Muscle of back (tissue), 13 donors: ENCODE data around the gene RUNX2. TPM values are rescaled to one million over a fixed set of nuclear protein-coding genes. Genes with fewer than 3 reads are reported as not detected.
A peak's percentile ranks its signal among the peaks of the same experiment; 100 is the strongest.
"Not testable (repeated sequence)": the region's sequence is repeated elsewhere in the genome, so short reads cannot be mapped to it uniquely, and the experiment has no call there.

ENCODE experiments used
- DNase-seq, 3 donors: peaks; one replicate each; pipeline versions ENCODE4 v3.0.0 to v3.0.0-alpha.2; 2013
- long read RNA-seq, 9 donors: transcript quantifications; one replicate each; lab custom pipeline, GENCODE V29; 2026
- polyA plus RNA-seq, 10 donors: library from polyadenylated mRNA; unstranded; fragments of 120-200 nt; gene quantifications; one replicate each; pipeline ENCODE4 v1.2.1, GENCODE V29; 2013; ENCODE audit not compliant: insufficient read length in 10 of 10

Gene RUNX2
- polyA plus RNA-seq = 1 to 10 TPM in 5 of 10 donors, under 1 TPM in 5; 0.45 to 3.0 (median 0.83) TPM
- long read RNA-seq, donor 1 = 0 reads
- long read RNA-seq, donor 2 = 0 reads
- long read RNA-seq, donor 3 = 0 reads
- long read RNA-seq, donor 4 = 0 reads
- long read RNA-seq, donor 5 = 0 reads
- long read RNA-seq, donor 6, full-length matches to known transcripts = 1 of 1 reads
- long read RNA-seq, donor 6, partial matches to known transcripts = 0 of 1 reads
- long read RNA-seq, donor 6, other reads (novel, unspliced or antisense) = 0 of 1 reads
- long read RNA-seq, donor 7 = 0 reads
- long read RNA-seq, donor 8 = 0 reads
- long read RNA-seq, donor 9 = 0 reads

GRCh38 chr6:45327956-45328522 is at the start of gene RUNX2:
Gene RUNX2 (plus strand): TSS chr6:45328330. CDS start chr6:45328727, 397 bp downstream.
- peak; percentile 3 to 79 (median 11) for DNase-seq

- no peak for DNase-seq
These were observed 49.8 kb upstream of the RUNX2 start for GRCh38 chr6:45278367-45278766.

GRCh38 chr6:45286707-45287106 is 41.4 kb upstream of the RUNX2 start:
- not testable (repeated sequence) for DNase-seq

GRCh38 chr6:45289751-45290514 is 38.2 kb upstream of the RUNX2 start:
- no peak for DNase-seq

GRCh38 chr6:45293306-45293705 is 34.8 kb upstream of the RUNX2 start:
- DNase-seq = no peak

GRCh38 chr6:45294065-45294701 is 33.9 kb upstream of the RUNX2 start:
- not testable (repeated sequence) for DNase-seq

GRCh38 chr6:45297320-45297719 is 30.8 kb upstream of the RUNX2 start:
- DNase-seq = peak; percentile 7 to 22 (median 12)

GRCh38 chr6:45299096-45299581 is 29.0 kb upstream of the RUNX2 start:
- DNase-seq = no peak

GRCh38 chr6:45300736-45301135 is 27.4 kb upstream of the RUNX2 start:
- no peak for DNase-seq

- no peak for DNase-seq
These were observed 26.6 kb upstream of the RUNX2 start for GRCh38 chr6:45301348-45302142.

- no peak for DNase-seq
These were observed 25.3 kb upstream of the RUNX2 start for GRCh38 chr6:45302832-45303231.

- no peak for DNase-seq
These were observed 22.6 kb upstream of the RUNX2 start for GRCh38 chr6:45305546-45305945.

- no peak for DNase-seq
These were observed 17.9 kb upstream of the RUNX2 start for GRCh38 chr6:45310118-45310788.

GRCh38 chr6:45314146-45314545 is 14.0 kb upstream of the RUNX2 start:
- DNase-seq = no peak

GRCh38 chr6:45320349-45320748 is 7.8 kb upstream of the RUNX2 start:
- DNase-seq = no peak

GRCh38 chr6:45323656-45324224 is 4.4 kb upstream of the RUNX2 start:
- DNase-seq = no peak

GRCh38 chr6:45326698-45327417 is 1.3 kb upstream of the RUNX2 start:
- no peak for DNase-seq

- DNase-seq = no peak
These were observed 393 bp downstream of the RUNX2 start for GRCh38 chr6:45328523-45328922.

GRCh38 chr6:45344900-45345299 is 16.8 kb downstream of the RUNX2 start:
- DNase-seq = no peak
